Retinal pigment epithelial cell (primary cell): ENCODE data around the gene KLHL22.

Experiments
- DNase-seq: peaks from one replicate; pipeline ENCODE4 v3.0.0-alpha.2; 2010; ENCODE audit warnings: low read depth
- H3K4me3 ChIP-seq: 2 replicates; pipeline ENCODE4 v1.5.1; 2011; ENCODE audit warnings: mild to moderate bottlenecking, low read length, control low read depth, moderate library complexity
- TF ChIP-seq, protein P1 (sequence below): conservative IDR thresholded peaks from 2 replicates; pipeline ENCODE4 v1.5.1; 2011; ENCODE audit warnings: low read depth, low read length, control low read depth, inconsistent platforms

KLHL22 gene

DNA sequence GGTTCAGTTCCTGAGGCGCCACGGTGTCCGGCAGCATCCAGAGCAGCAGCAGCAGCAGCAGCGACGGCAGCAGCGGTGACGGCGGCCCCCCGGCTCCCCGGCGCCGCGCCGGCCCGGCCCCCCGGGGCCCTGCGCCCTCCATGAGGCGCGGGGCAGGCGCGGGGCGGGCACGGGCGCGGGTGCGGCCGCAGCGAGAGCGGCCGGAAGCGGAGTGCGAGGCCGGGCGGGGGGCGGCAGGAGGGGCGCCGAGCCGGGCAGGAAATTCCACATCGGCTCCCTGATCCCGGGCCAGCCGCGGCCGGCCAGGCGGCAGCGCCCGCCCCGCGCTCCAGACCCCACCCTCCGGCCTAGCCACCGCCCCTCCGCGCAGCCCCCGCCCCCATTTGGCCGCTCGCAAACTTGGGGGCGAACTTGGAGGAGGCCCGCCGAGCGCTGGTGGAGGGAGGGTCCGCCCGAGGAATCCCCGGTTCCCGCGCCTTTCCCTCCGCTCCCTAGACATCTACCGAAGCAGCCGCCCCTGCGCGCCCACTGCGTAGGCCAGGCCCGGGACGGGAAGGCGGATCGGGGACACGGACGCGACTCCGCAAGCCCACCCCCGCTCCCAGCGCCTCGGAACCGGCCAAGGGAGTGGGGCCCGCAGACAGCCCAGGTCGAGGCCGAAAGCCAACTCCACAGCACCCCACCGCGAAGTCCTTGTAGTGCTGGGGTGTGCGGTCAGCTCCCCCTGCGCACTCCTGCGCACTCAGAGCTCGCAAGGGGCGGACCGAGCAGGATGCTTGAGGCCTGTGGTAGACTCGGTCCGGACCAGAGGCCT lies 57.8 kb downstream of the KLHL22 start, which contains the start of gene SCARF2:
SCARF2 (minus strand) TSS at position 213 of the 814 bp plus-strand sequence; CDS start at position 142, 71 bp downstream.
- no peak for DNase-seq
- TF ChIP-seq, protein P1, sequence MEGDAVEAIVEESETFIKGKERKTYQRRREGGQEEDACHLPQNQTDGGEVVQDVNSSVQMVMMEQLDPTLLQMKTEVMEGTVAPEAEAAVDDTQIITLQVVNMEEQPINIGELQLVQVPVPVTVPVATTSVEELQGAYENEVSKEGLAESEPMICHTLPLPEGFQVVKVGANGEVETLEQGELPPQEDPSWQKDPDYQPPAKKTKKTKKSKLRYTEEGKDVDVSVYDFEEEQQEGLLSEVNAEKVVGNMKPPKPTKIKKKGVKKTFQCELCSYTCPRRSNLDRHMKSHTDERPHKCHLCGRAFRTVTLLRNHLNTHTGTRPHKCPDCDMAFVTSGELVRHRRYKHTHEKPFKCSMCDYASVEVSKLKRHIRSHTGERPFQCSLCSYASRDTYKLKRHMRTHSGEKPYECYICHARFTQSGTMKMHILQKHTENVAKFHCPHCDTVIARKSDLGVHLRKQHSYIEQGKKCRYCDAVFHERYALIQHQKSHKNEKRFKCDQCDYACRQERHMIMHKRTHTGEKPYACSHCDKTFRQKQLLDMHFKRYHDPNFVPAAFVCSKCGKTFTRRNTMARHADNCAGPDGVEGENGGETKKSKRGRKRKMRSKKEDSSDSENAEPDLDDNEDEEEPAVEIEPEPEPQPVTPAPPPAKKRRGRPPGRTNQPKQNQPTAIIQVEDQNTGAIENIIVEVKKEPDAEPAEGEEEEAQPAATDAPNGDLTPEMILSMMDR: no peak
- peak within 1 kb of the TSS; percentile 58 for H3K4me3 ChIP-seq

DNA sequence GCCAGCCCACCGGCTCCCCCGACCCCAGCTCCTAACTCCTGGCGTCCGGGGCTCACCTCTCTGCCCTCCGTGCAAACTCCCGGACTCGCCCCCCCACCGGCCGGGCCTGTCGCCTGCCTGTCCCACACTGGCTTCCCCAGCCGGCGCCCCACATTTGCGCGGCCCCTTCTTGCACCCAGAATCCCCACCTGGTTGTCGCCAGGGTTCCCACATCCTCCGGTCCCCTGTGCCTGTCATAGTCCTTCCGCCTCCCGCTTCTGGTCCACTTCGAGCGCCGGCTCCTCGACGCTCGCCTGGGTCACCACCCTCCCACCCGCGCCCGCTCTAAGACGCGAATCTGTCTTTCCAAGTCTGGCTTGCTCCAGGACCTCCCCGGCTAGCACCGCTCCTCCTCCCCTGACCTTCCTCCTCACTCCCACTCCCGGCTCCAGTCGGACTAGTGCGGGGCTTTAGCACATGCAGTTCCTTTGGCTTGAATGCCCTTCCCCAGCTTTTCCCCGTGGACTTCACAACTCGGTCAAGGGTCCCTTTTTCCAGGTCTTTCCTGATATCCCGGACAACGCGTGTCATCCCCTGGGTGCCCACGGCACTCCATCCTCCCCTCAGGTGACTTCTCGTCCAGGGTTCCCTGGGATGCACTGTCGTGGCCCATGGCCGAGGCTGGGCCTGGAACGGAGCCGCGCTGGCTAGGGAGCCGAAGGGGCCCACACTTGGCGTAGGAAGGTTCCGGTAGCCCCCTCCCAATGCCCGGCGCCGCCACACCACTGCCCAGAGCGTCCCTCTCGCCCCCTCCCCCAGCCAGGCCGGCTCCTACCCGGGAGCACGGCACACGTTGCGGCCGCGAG lies 58.6 kb downstream of the KLHL22 start:
- H3K4me3 ChIP-seq: peak overlapping the region; percentile 58
- TF ChIP-seq, protein P1: no peak
- no peak for DNase-seq

DNA sequence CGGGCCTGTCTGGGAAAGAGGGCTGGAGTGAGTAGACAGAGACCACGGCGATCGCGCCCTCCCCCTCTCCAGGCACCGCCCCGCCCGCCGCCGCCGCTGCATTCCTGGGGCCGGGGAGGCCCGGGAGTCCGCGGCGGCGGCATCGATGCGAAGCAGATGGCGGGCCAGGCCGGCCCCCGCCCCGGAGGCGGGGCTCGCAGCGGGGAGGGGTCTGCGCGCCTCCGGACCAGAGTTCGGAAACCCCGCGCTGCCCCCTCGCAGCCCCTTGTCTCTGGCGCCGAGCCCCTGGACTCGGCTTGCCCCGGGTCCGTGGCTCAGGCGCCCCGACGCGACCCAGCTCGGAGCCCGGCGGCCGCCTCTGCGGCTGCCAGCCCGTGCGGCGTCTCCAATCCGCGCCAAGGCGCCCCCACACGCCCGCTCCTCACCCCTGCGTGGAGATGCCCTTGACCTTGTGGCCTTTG lies 59.3 kb downstream of the KLHL22 start:
- DNase-seq: no peak
- TF ChIP-seq, protein P1: no peak
- H3K4me3 ChIP-seq: peak overlapping the region; percentile 58

DNA sequence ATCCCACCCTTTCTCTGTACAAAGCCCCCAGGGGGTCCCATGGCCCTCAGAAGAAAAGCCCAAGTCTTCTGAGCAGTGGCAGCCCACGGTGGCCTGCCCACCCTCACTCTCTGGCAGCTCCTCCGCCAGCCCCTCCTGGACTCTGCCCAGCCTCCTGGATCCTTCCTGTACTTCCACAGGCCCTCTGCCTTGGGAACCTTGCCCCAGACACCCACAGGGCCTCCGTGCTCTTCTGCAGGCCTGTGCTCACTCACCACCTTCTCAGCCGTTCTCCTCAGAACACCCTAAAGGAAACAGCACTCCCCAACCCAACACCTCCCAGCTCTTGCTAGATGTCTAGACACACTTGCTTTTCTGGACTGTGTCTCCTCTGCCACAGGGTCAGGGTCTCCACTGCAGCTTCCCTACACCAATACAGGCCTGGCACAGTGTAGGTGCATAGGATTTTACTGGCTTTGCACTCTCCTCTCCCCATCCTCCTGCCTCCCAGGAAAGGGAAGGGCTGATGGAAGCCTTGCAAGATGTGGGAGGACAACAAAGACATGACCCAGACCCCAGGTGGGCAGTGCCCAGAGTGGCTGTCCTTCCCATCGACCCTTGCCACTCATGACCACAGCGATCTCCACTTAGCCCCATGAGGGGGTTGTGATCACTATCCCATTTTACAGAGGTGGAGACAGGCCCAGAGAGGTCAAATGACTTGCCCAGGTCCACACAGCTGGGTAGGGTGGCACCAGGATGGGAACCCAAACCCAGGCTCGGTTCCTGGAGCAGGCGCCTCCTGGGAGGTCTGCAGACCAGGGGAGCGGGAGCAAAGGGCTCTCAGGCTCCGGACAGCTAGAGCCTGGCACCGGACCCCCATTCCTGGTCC lies 59.9 kb downstream of the KLHL22 start:
- peak overlapping the region; percentile 58 for H3K4me3 ChIP-seq
- no peak for DNase-seq
- TF ChIP-seq, protein P1: no peak

DNA sequence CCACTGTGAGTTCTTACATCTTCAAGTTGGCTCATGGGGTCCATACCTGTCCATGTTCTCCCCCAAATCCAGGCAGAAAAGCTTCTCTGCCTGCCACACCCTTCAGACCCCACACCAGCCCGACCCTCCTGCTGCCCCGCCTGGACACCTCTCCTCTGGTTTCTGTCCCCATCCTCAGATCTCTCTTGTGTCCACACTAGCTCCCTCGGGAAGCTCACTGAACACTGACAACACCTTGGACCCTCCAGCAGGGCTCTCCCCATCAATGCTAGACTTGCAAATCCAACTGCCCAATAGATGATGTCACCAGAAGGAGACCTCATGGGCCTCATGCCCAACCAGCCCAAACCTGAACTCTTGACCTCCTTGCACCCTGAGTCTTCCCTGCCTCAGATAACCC lies 60.8 kb downstream of the KLHL22 start:
- no peak for DNase-seq
- TF ChIP-seq, protein P1: no peak
- H3K4me3 ChIP-seq: no peak overlapping the region

DNA sequence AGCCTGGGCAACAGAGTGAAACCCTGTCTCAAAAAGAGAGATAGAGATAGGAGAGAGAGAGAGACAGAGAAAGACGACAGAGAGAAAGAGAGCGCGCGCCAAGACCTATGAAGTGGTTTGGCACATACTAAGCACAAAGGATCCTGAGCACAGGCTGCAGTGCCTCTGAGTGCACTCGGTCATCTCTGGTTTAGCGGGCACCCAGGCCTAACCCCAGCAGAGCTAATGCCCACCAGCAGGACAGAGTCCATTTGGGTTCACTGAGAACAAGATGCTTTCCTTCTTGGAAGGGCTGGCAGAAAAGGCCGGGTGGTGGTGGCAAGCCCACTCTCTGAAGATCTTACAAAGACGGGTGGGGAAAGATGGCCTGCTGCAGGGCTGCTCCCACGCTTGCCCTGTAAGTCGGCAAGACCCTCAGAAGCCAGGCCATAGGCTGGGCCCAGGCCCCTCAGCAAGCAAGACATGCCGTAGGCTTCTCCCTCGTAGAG lies 61.3 kb downstream of the KLHL22 start:
- no peak overlapping the region for H3K4me3 ChIP-seq
- TF ChIP-seq, protein P1: no peak
- DNase-seq: no peak
